Mesendoderm (in vitro differentiated cells): Measurements from ENCODE around the gene SNX27.
A peak's percentile ranks its signal among the peaks of the same experiment; 100 is the strongest.

Experiments used
- DNase-seq: peaks from one replicate; pipeline ENCODE4 v3.0.0; 2013
- H2AK5ac ChIP-seq: 2 replicates; pipeline ENCODE4 v1.6.1; 2013; ENCODE audit warnings: low read length, inconsistent platforms
- H2BK120ac ChIP-seq: 2 replicates; pipeline ENCODE4 v1.6.1; 2013; ENCODE audit warnings: low read depth, mild to moderate bottlenecking, low read length, moderate library complexity, mixed read lengths
- H2BK15ac ChIP-seq: replicated peaks from 2 replicates; pipeline ENCODE4 v1.6.1; 2013; ENCODE audit warnings: low read depth, mild to moderate bottlenecking, moderate library complexity
- H2BK5ac ChIP-seq: 2 replicates; pipeline ENCODE4 v1.6.1; 2013; ENCODE audit warnings: low read length, inconsistent platforms
- H3K18ac ChIP-seq: 2 replicates; pipeline ENCODE4 v1.6.1; 2013; ENCODE audit warnings: mild to moderate bottlenecking, low read length, mixed read lengths
- H3K23ac ChIP-seq: one replicate; pipeline ENCODE4 v1.6.1; 2013; ENCODE audit warnings: low read length
- H3K27ac ChIP-seq: 2 replicates; pipeline ENCODE4 v1.5.1; 2013; ENCODE audit warnings: low read depth, mild to moderate bottlenecking, inconsistent platforms, low read length, moderate library complexity
- H3K27me3 ChIP-seq: 2 replicates; pipeline ENCODE4 v1.6.1; 2013; ENCODE audit warnings: low read length, control low read depth, mild to moderate bottlenecking, inconsistent platforms; ENCODE audit not compliant: insufficient read depth, poor library complexity
- H3K36me3 ChIP-seq: 2 replicates; pipeline ENCODE4 v1.6.1; 2013; ENCODE audit warnings: low read length, inconsistent platforms; ENCODE audit not compliant: control insufficient read depth, insufficient read depth
- H3K4ac ChIP-seq: one replicate; pipeline ENCODE4 v1.6.1; 2013; ENCODE audit warnings: low read depth, mild to moderate bottlenecking, low read length, moderate library complexity
- H3K4me1 ChIP-seq: 2 replicates; pipeline ENCODE4 v1.6.1; 2013; ENCODE audit warnings: low read depth, low read length, inconsistent platforms; ENCODE audit not compliant: control insufficient read depth
- H3K4me2 ChIP-seq: 2 replicates; pipeline ENCODE4 v1.6.1; 2013; ENCODE audit warnings: low read length
- H3K4me3 ChIP-seq: 2 replicates; pipeline ENCODE4 v1.5.1; 2013; ENCODE audit warnings: mild to moderate bottlenecking, low read length
- H3K56ac ChIP-seq: one replicate; pipeline ENCODE4 v1.6.1; 2013; ENCODE audit warnings: low read length
- H3K79me1 ChIP-seq: 2 replicates; pipeline ENCODE4 v1.6.1; 2013; ENCODE audit warnings: low read length, inconsistent platforms
- H3K79me2 ChIP-seq: 2 replicates; pipeline ENCODE4 v1.6.1; 2013; ENCODE audit warnings: mild to moderate bottlenecking, low read length; ENCODE audit not compliant: control insufficient read depth, insufficient read depth
- H3K9ac ChIP-seq: 2 replicates; pipeline ENCODE4 v1.6.1; 2013; ENCODE audit warnings: low read length, inconsistent platforms
- H4K5ac ChIP-seq: one replicate; pipeline ENCODE4 v1.6.1; 2013; ENCODE audit warnings: low read length
- H4K8ac ChIP-seq: one replicate; pipeline ENCODE4 v1.6.1; 2013; ENCODE audit warnings: low read depth, mild to moderate bottlenecking, control low read depth, low read length, moderate library complexity
- WGBS: extraction: QIAGEN DNeasy Blood & Tissue Kit; methylation state at CpG from one replicate; pipeline ENCODE4 v1.1.7; 2013; ENCODE audit warnings: low lambda C conversion rate, missing lambda C conversion rate; ENCODE audit not compliant: insufficient coverage; ENCODE audit errors: extremely low coverage; 5-methylcytosine and 5-hydroxymethylcytosine counted together

Gene SNX27

GRCh38 chr1:151707541-151708065 is 95.8 kb downstream of the SNX27 start:
- Histone ChIP-seq H3K4me3 (no peak overlapping the region), H2AK5ac (no peak overlapping the region), H3K23ac (no peak overlapping the region), H3K9ac (no peak overlapping the region), H3K27me3 (no peaks in the 10 kb centered on the region), H3K18ac (no peak overlapping the region), H3K36me3 (no peaks in the 10 kb centered on the region), H2BK5ac (no peak overlapping the region), H3K79me1 (no peaks in the 10 kb centered on the region), H3K4ac (no peak overlapping the region), H3K4me1 (no peaks in the 10 kb centered on the region), H2BK15ac (no peak overlapping the region), H3K79me2 (no peaks in the 10 kb centered on the region), H3K27ac (no peak overlapping the region), H4K8ac (no peak overlapping the region), H2BK120ac (no peak overlapping the region), H3K4me2 (no peak overlapping the region), H4K5ac (no peak overlapping the region), H3K56ac (no peak overlapping the region)
- DNase-seq: no peak
- WGBS: no CpG with 5 or more reads among the region's 15 CpGs

GRCh38 chr1:151708891-151709290 is 97.0 kb downstream of the SNX27 start:
- H3K27ac ChIP-seq: no peak overlapping the region
- no peak overlapping the region for H3K23ac ChIP-seq
- H4K5ac ChIP-seq: no peak overlapping the region
- no peak overlapping the region for H2BK5ac ChIP-seq
- no peak for DNase-seq
- no peak overlapping the region for H3K4me2 ChIP-seq
- no peak overlapping the region for H3K4me3 ChIP-seq
- H3K79me1 ChIP-seq: no peaks in the 10 kb centered on the region
- no peak overlapping the region for H2BK120ac ChIP-seq
- no peak overlapping the region for H4K8ac ChIP-seq
- no peak overlapping the region for H3K18ac ChIP-seq
- H3K79me2 ChIP-seq: no peaks in the 10 kb centered on the region
- H3K56ac ChIP-seq: no peak overlapping the region
- no peaks in the 10 kb centered on the region for H3K4me1 ChIP-seq
- H3K4ac ChIP-seq: no peak overlapping the region
- H2AK5ac ChIP-seq: no peak overlapping the region
- no peaks in the 10 kb centered on the region for H3K27me3 ChIP-seq
- H3K9ac ChIP-seq: no peak overlapping the region
- no peak overlapping the region for H2BK15ac ChIP-seq
- WGBS: no CpG with 5 or more reads among the region's 15 CpGs
- no peaks in the 10 kb centered on the region for H3K36me3 ChIP-seq

GRCh38 chr1:151710187-151710840 is 98.5 kb downstream of the SNX27 start:
- Histone ChIP-seq H3K9ac (no peak overlapping the region), H3K18ac (no peak overlapping the region), H3K79me2 (no peaks in the 10 kb centered on the region), H3K4me1 (no peaks in the 10 kb centered on the region), H3K4ac (no peak overlapping the region), H4K5ac (no peak overlapping the region), H2BK120ac (no peak overlapping the region), H3K27ac (no peak overlapping the region), H3K23ac (no peak overlapping the region), H2BK5ac (no peak overlapping the region), H3K4me2 (no peak overlapping the region), H2AK5ac (no peak overlapping the region), H3K36me3 (no peaks in the 10 kb centered on the region), H3K4me3 (no peak overlapping the region), H3K56ac (no peak overlapping the region), H3K27me3 (no peaks in the 10 kb centered on the region), H3K79me1 (no peaks in the 10 kb centered on the region), H2BK15ac (no peak overlapping the region), H4K8ac (no peak overlapping the region)
- peak; percentile 85 for DNase-seq
- no CpG with 5 or more reads among the region's 15 CpGs for WGBS

GRCh38 chr1:151711044-151711800 is 99.4 kb downstream of the SNX27 start:
- no peak overlapping the region for H3K27ac ChIP-seq
- no peaks in the 10 kb centered on the region for H3K36me3 ChIP-seq
- WGBS: no CpG with 5 or more reads among the region's 21 CpGs
- H3K23ac ChIP-seq: no peak overlapping the region
- H2BK120ac ChIP-seq: no peak overlapping the region
- no peak overlapping the region for H3K4ac ChIP-seq
- no peak overlapping the region for H3K4me2 ChIP-seq
- H3K18ac ChIP-seq: no peak overlapping the region
- no peak overlapping the region for H2BK15ac ChIP-seq
- H3K9ac ChIP-seq: no peak overlapping the region
- H2BK5ac ChIP-seq: no peak overlapping the region
- no peaks in the 10 kb centered on the region for H3K79me1 ChIP-seq
- no peak overlapping the region for H3K56ac ChIP-seq
- H4K8ac ChIP-seq: no peak overlapping the region
- no peaks in the 10 kb centered on the region for H3K27me3 ChIP-seq
- no peak for DNase-seq
- H2AK5ac ChIP-seq: no peak overlapping the region
- no peak overlapping the region for H4K5ac ChIP-seq
- no peaks in the 10 kb centered on the region for H3K4me1 ChIP-seq
- H3K79me2 ChIP-seq: no peaks in the 10 kb centered on the region
- H3K4me3 ChIP-seq: no peak overlapping the region

GRCh38 chr1:151711951-151712350 is 100.1 kb downstream of the SNX27 start:
- Histone ChIP-seq H3K4ac (no peak overlapping the region), H3K4me1 (no peaks in the 10 kb centered on the region), H2BK120ac (no peak overlapping the region), H3K4me3 (no peak overlapping the region), H3K4me2 (no peak overlapping the region), H2BK15ac (no peak overlapping the region), H2BK5ac (no peak overlapping the region), H3K56ac (no peak overlapping the region), H3K27me3 (no peaks in the 10 kb centered on the region), H3K36me3 (no peaks in the 10 kb centered on the region), H4K8ac (no peak overlapping the region), H4K5ac (no peak overlapping the region), H3K79me1 (no peaks in the 10 kb centered on the region), H3K18ac (no peak overlapping the region), H2AK5ac (no peak overlapping the region), H3K23ac (no peak overlapping the region), H3K79me2 (no peaks in the 10 kb centered on the region), H3K9ac (no peak overlapping the region), H3K27ac (no peak overlapping the region)
- WGBS: no CpG with 5 or more reads among the region's 10 CpGs
- DNase-seq: peak; percentile 35
